ENCODE results near the gene SLC30A1.

GRCh38 chr1:211611818-211612217 is 32.9 kb upstream of the SLC30A1 start:
- TF ChIP-seq CTCF (conservative IDR thresholded peaks at IDR 0.05; ENCODE audit: low read length): no peak
- TF ChIP-seq EZH2phosphoT487 (IDR thresholded peaks at IDR 0.05; ENCODE audit: borderline replicate concordance): no peak
